A549 (cell line): ENCODE measurements around the gene ATP1A2.

Experiments used
- BHLHE40 ChIP-seq: IDR thresholded peaks from 2 replicates; pipeline ENCODE4 v1.6.1; 2012; ENCODE audit warnings: low read depth, low read length, inconsistent platforms
- CEBPB ChIP-seq, 2 experiments: fragments of >200 bp in 1 of 2; sonication (Bioruptor Twin) in 1 of 2; formaldehyde crosslinking in 1 of 2; IDR thresholded peaks; 2 replicates each; pipeline ENCODE4 v1.6.1; 2012 to 2016
- CHD2 ChIP-seq: fragments of 150-350 bp; IDR thresholded peaks from 2 replicates; pipeline ENCODE4 v1.6.1; 2014; ENCODE audit warnings: low read length; ENCODE audit not compliant: partially characterized antibody
- ESRRA ChIP-seq: fragments of 150-350 bp; IDR thresholded peaks from 2 replicates; pipeline ENCODE4 v1.6.1; 2014; ENCODE audit warnings: mild to moderate bottlenecking, low read length, borderline replicate concordance
- JUN ChIP-seq, 2 experiments: fragments of >200 bp; sonication (Bioruptor Twin); formaldehyde crosslinking; IDR thresholded peaks; 2 replicates in 1 of 2; 3 replicates in 1 of 2; pipeline ENCODE4 v1.6.1; 2016 to 2017
- MYC ChIP-seq: IDR thresholded peaks from 2 replicates; pipeline ENCODE4 v1.6.1; 2012; ENCODE audit warnings: mild to moderate bottlenecking, inconsistent platforms, low read length, improper control_type of control experiment, borderline replicate concordance
- NR3C1 ChIP-seq: fragments of >200 bp; sonication (Bioruptor Twin); formaldehyde crosslinking; IDR thresholded peaks from 3 replicates; pipeline ENCODE4 v1.6.1; 2017
- RAD21 ChIP-seq, 2 experiments: fragments of >200 bp in 1 of 2; sonication (Bioruptor Twin) in 1 of 2; formaldehyde crosslinking in 1 of 2; IDR thresholded peaks in 1 of 2; conservative IDR thresholded peaks in 1 of 2; 2 replicates in 1 of 2; 3 replicates in 1 of 2; pipeline ENCODE4 v1.6.1; 2012 to 2018; ENCODE audit warnings: inconsistent platforms in 1 of 2
- SMC3 ChIP-seq: fragments of >200 bp; sonication (Bioruptor Twin); formaldehyde crosslinking; IDR thresholded peaks from 3 replicates; pipeline ENCODE4 v1.6.1; 2018; ENCODE audit warnings: inconsistent platforms
- USF2 ChIP-seq: fragments of 450-650 bp; IDR thresholded peaks from 2 replicates; pipeline ENCODE4 v1.6.1; 2014; ENCODE audit warnings: antibody characterized with exemption
- TF ChIP-seq, protein P1 (sequence below): fragments of >200 bp; sonication (Bioruptor Twin); formaldehyde crosslinking; IDR thresholded peaks from 3 replicates; pipeline ENCODE4 v1.5.1; 2016

DNA sequence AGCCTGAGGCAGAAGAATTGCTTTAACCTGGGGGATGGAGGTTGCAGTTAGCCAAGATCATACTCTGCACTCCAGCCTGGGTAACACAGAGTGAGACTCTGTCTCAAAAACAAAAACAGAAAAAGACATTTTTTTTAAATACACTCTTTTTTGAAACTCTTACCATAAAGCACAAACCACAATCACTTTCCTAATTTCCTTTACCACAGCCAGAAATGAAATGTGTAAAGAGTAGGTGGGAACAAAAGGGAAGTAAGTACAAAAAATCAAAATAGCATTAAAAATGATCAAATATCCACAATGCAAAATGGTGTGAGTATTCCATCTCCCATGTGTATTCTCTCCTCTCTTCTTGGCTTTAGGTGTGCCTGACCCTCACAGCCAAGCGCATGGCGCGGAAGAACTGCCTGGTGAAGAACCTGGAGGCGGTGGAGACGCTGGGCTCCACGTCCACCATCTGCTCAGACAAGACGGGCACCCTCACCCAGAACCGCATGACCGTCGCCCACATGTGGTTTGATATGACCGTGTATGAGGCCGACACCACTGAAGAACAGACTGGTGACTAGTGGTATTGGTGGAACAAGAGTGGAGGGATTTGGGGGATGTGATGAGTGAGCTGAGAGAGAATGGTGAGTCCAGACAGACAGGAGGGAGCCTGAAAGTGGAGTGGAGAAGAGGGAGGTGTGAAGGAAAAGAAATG lies 50.8 kb downstream of the ATP1A2 start:
- TF ChIP-seq, protein P1, sequence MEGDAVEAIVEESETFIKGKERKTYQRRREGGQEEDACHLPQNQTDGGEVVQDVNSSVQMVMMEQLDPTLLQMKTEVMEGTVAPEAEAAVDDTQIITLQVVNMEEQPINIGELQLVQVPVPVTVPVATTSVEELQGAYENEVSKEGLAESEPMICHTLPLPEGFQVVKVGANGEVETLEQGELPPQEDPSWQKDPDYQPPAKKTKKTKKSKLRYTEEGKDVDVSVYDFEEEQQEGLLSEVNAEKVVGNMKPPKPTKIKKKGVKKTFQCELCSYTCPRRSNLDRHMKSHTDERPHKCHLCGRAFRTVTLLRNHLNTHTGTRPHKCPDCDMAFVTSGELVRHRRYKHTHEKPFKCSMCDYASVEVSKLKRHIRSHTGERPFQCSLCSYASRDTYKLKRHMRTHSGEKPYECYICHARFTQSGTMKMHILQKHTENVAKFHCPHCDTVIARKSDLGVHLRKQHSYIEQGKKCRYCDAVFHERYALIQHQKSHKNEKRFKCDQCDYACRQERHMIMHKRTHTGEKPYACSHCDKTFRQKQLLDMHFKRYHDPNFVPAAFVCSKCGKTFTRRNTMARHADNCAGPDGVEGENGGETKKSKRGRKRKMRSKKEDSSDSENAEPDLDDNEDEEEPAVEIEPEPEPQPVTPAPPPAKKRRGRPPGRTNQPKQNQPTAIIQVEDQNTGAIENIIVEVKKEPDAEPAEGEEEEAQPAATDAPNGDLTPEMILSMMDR = no peak
- TF ChIP-seq NR3C1 (no peak), MYC (no peak), SMC3 (no peak), CHD2 (no peak), CEBPB (IDR thresholded peaks at IDR 0.05) (no peak), RAD21 (conservative IDR thresholded peaks at IDR 0.05 in 1 of 2, IDR thresholded peaks at IDR 0.05 in 1 of 2) (no peak), JUN (IDR thresholded peaks at IDR 0.05) (no peak), ESRRA (no peak), USF2 (no peak), BHLHE40 (no peak)
